B cell (primary cell): ENCODE results near the gene IGF1R. TPM values are rescaled to one million over a fixed set of nuclear protein-coding genes. Genes with fewer than 3 reads are reported as not detected.

Experiments used
- ATAC-seq: fragments of 200-7000 bp; cut with Tn5 transposase; one replicate; pipeline ENCODE4 v1.10.0; 2021; ENCODE audit warnings: low read depth, mild to moderate bottlenecking, moderate number of reproducible peaks, moderate library complexity
- CTCF ChIA-PET: fragments of 350-600 bp; sonication (Branson Sonifier 250); formaldehyde crosslinking; loops from one replicate; lab custom pipeline; 2021; ENCODE audit warnings: antibody characterized with exemption, inconsistent platforms; lab: Charles Lee
- POLR2A ChIA-PET: fragments of 350-600 bp; sonication (Branson Sonifier 250); formaldehyde crosslinking; loops from one replicate; lab custom pipeline; 2021; ENCODE audit warnings: antibody characterized with exemption; lab: Charles Lee
- DNase-seq: peaks from one replicate; pipeline ENCODE4 v3.0.0; 2013
- H2AFZ ChIP-seq: 2 replicates; pipeline ENCODE4 v1.6.1; 2012; ENCODE audit warnings: mild to moderate bottlenecking, low read depth, low read length; ENCODE audit not compliant: insufficient read depth, poor library complexity, severe bottlenecking
- H3K27ac ChIP-seq, 2 donors: 1 replicate in 1 of 2; 2 replicates in 1 of 2; pipeline ENCODE4 v1.5.1; 2012 to 2013; ENCODE audit warnings: low read length in 2 of 2, mild to moderate bottlenecking in 2 of 2, moderate library complexity in 1 of 2
- H3K27me3 ChIP-seq, 4 experiments: fragments of 200-600 bp in 1 of 4; sonication (generic) in 1 of 4; replicated peaks in 1 of 4; 1 replicate in 2 of 4; 2 replicates in 2 of 4; pipeline versions ENCODE4 v1.6.1 to v1.7.0; 2013 to 2016; ENCODE audit warnings: low read length in 3 of 4, mild to moderate bottlenecking in 2 of 4, mixed read lengths in 1 of 4, moderate library complexity in 1 of 4; ENCODE audit not compliant: insufficient read depth in 4 of 4, control insufficient read depth in 3 of 4; ENCODE audit errors: control extremely low read depth in 1 of 4
- H3K36me3 ChIP-seq, 2 experiments: replicated peaks in 1 of 2; 1 replicate in 1 of 2; 2 replicates in 1 of 2; pipeline versions ENCODE4 v1.6.1 to v1.7.1; 2013; ENCODE audit warnings: low read length in 1 of 2; ENCODE audit not compliant: insufficient read depth in 2 of 2, control insufficient read depth in 1 of 2; ENCODE audit errors: control extremely low read depth in 1 of 2, extremely low read depth in 1 of 2
- H3K4me1 ChIP-seq, 2 donors: fragments of 200-600 bp in 1 of 2; sonication (generic) in 1 of 2; 1 replicate in 1 of 2; 2 replicates in 1 of 2; pipeline versions ENCODE4 v1.5.1 to v1.6.1; 2013 to 2017; ENCODE audit warnings: low read length in 2 of 2; ENCODE audit not compliant: control insufficient read depth in 2 of 2, insufficient read depth in 2 of 2
- H3K4me2 ChIP-seq: replicated peaks from 2 replicates; pipeline ENCODE3; 2012; ENCODE audit warnings: mild to moderate bottlenecking, low read depth, low read length; ENCODE audit not compliant: poor library complexity, severe bottlenecking
- H3K4me3 ChIP-seq, 5 experiments: fragments of 200-600 bp in 1 of 5; sonication (generic) in 1 of 5; 1 replicate in 3 of 5; 2 replicates in 2 of 5; pipeline versions ENCODE4 v1.5.1 to v1.7.0; 2011 to 2016; ENCODE audit warnings: low read length in 4 of 5, mild to moderate bottlenecking in 4 of 5, low read depth in 2 of 5, control low read depth in 1 of 5, moderate library complexity in 1 of 5; ENCODE audit not compliant: insufficient read depth in 1 of 5; ENCODE audit errors: control extremely low read depth in 1 of 5, extremely low read depth in 1 of 5
- H3K79me2 ChIP-seq: fragments of 200-600 bp; sonication (generic); one replicate; pipeline ENCODE4 v1.6.0; 2016; ENCODE audit warnings: low read length; ENCODE audit not compliant: control insufficient read depth, insufficient read depth
- H3K9ac ChIP-seq: fragments of 200-600 bp; sonication (generic); 2 replicates; pipeline ENCODE4 v1.6.1; 2017; ENCODE audit warnings: mild to moderate bottlenecking, low read length, moderate library complexity
- H3K9me3 ChIP-seq, 3 donors: one replicate each; pipeline versions ENCODE4 v1.6.1 to v1.7.1; 2013; ENCODE audit warnings: low read length in 2 of 3; ENCODE audit not compliant: control insufficient read depth in 2 of 3, insufficient read depth in 1 of 3; ENCODE audit errors: control extremely low read depth in 1 of 3
- H4K20me1 ChIP-seq: 2 replicates; pipeline ENCODE4 v1.6.0; 2012; ENCODE audit warnings: mild to moderate bottlenecking, low read length; ENCODE audit not compliant: insufficient read depth, control insufficient read depth, poor library complexity, severe bottlenecking
- H3K27ac Mint-ChIP-seq: one replicate; pipeline ENCODE4 v1.8.0; 2021; ENCODE audit warnings: mixed read lengths
- H3K27me3 Mint-ChIP-seq: one replicate; pipeline ENCODE4 v1.8.0; 2021; ENCODE audit warnings: mixed read lengths
- H3K4me1 Mint-ChIP-seq: one replicate; pipeline ENCODE4 v1.8.0; 2021; ENCODE audit warnings: mixed read lengths
- H3K4me3 Mint-ChIP-seq: one replicate; pipeline ENCODE4 v1.8.0; 2021; ENCODE audit warnings: mixed read lengths
- H3K9me3 Mint-ChIP-seq: one replicate; pipeline ENCODE4 v1.8.0; 2022; ENCODE audit warnings: mixed read lengths; ENCODE audit not compliant: insufficient read depth
- CTCF ChIP-seq: fragments of 200-600 bp; IDR thresholded peaks from one replicate; pipeline ENCODE4 v1.8.0; 2022; ENCODE audit warnings: antibody characterized with exemption, mild to moderate bottlenecking
- EZH2 ChIP-seq: IDR thresholded peaks from 2 replicates; pipeline ENCODE4 v1.6.1; 2012; ENCODE audit warnings: borderline replicate concordance, low read depth, mild to moderate bottlenecking, moderate library complexity, low read length; ENCODE audit not compliant: insufficient read depth, poor library complexity, severe bottlenecking
- WGBS: methylation state at CpG from one replicate; pipeline ENCODE4 v1.1.5; 2013; ENCODE audit warnings: missing lambda C conversion rate; ENCODE audit not compliant: insufficient coverage; 5-methylcytosine and 5-hydroxymethylcytosine counted together
- intact Hi-C: fragments of 100-400 bp; cut with micrococcal nuclease; formaldehyde crosslinking; loops from one replicate; pipeline ENCODE4 v1.10.0; 2022
- polyA plus RNA-seq: library from polyadenylated mRNA; depleted of rRNA; stranded (reverse); fragments of >200 nt; gene quantifications from 2 replicates; pipeline ENCODE4 v1.2.3, GENCODE V29; 2012
- total RNA-seq, 2 donors: library from RNA; stranded (reverse); fragments of 120-200 nt in 1 of 2; gene quantifications; 1 replicate in 1 of 2; 2 replicates in 1 of 2; pipeline versions ENCODE4 v1.2.3 to v1.2.4, GENCODE V29; 2013 to 2022

The IGF1R gene
- total and polyA plus RNA-seq, 2 donors (not counting 1 experiment from before 2014, with no cell fraction given), result 5.4 to 23.1 TPM

- ATAC-seq (no peak), DNase-seq (no peak)
- Histone ChIP-seq H3K79me2 (no peaks in the 10 kb centered on the region), H3K4me2 (no peak overlapping the region), H3K9me3 (no peaks in the 10 kb centered on the region), H3K4me3 (no peak overlapping the region), H3K9ac (no peak overlapping the region), H4K20me1 (peaks cover 8% of the 10 kb centered on the region), H3K27me3 (no peaks in the 10 kb centered on the region), H2AFZ (no peak overlapping the region), H3K27ac (no peak overlapping the region), H3K4me1 (no peaks in the 10 kb centered on the region), H3K36me3 (no peaks in the 10 kb centered on the region)
- H3K27ac Mint-ChIP-seq, result no peak overlapping the region
- intact Hi-C loops, result no loop called here
- H3K9me3 Mint-ChIP-seq, result no peaks in the 10 kb centered on the region
- H3K4me3 Mint-ChIP-seq, result no peak overlapping the region
- H3K27me3 Mint-ChIP-seq, result peaks cover 8% of the 10 kb centered on the region
- TF ChIP-seq CTCF (no peak), EZH2 (no peak)
- ChIA-PET POLR2A (no interaction called here), CTCF (no interaction called here)
- WGBS, result 91% methylated on average over 10 of the region's 12 CpGs
- peaks cover 7% of the 10 kb centered on the region for H3K4me1 Mint-ChIP-seq
Observed at GRCh38 chr15:98796685-98797357, 148.5 kb downstream of the IGF1R start.

- Mint-ChIP-seq H3K4me3 (no peak overlapping the region), H3K27me3 (peaks cover 8% of the 10 kb centered on the region), H3K9me3 (no peaks in the 10 kb centered on the region), H3K4me1 (peaks cover 7% of the 10 kb centered on the region), H3K27ac (no peak overlapping the region)
- no peak overlapping the region for H3K4me2 ChIP-seq
- no peaks in the 10 kb centered on the region for H3K9me3 ChIP-seq
- intact Hi-C loops, result no loop called here
- ATAC-seq, result no peak
- H3K36me3 ChIP-seq, result no peaks in the 10 kb centered on the region
- no peak for DNase-seq
- ChIA-PET CTCF (interaction anchor here (0.6 kb wide), 1 partner anchor 1896 kb away, joined by 3 read pairs; no protein-coding TSS in a partner anchor), POLR2A (no interaction called here)
- H3K4me3 ChIP-seq, result no peak overlapping the region
- H3K27ac ChIP-seq, result no peak overlapping the region
- H3K27me3 ChIP-seq, result no peaks in the 10 kb centered on the region
- no peaks in the 10 kb centered on the region for H3K79me2 ChIP-seq
- H4K20me1 ChIP-seq, result peaks cover 8% of the 10 kb centered on the region
- TF ChIP-seq EZH2, result no peak
- no peak for TF ChIP-seq CTCF
- no peak overlapping the region for H3K9ac ChIP-seq
- no peak overlapping the region for H2AFZ ChIP-seq
- H3K4me1 ChIP-seq, result no peaks in the 10 kb centered on the region
- 91% methylated on average over 6 of the region's 6 CpGs for WGBS
Observed at GRCh38 chr15:98798375-98798893, 150.1 kb downstream of the IGF1R start.
